ENCODE measurements around the gene FAM110C.
A peak's percentile ranks its signal among the peaks of the same experiment; 100 is the strongest.

DNA sequence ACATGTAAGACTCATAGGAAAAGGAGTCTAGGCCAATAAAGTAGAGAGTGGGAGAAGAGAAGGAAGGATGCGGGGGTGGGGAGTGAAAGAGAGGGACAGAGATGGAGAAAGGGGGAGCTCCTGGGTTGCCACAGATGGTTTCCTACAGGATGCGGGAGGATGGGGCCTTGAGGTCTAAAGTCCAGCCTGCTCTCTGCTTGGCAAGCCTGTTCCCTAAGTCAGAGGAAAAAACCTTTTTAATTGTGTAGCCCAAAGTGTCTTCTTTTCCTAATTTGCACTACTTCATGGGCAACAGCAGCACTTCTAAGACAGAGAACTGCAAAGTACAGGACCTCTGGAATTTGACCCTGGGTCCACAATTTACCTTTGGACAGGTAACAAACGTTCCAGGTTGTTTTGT is 1.4 kb upstream of the FAM110C start:
- TF ChIP-seq, protein P1, sequence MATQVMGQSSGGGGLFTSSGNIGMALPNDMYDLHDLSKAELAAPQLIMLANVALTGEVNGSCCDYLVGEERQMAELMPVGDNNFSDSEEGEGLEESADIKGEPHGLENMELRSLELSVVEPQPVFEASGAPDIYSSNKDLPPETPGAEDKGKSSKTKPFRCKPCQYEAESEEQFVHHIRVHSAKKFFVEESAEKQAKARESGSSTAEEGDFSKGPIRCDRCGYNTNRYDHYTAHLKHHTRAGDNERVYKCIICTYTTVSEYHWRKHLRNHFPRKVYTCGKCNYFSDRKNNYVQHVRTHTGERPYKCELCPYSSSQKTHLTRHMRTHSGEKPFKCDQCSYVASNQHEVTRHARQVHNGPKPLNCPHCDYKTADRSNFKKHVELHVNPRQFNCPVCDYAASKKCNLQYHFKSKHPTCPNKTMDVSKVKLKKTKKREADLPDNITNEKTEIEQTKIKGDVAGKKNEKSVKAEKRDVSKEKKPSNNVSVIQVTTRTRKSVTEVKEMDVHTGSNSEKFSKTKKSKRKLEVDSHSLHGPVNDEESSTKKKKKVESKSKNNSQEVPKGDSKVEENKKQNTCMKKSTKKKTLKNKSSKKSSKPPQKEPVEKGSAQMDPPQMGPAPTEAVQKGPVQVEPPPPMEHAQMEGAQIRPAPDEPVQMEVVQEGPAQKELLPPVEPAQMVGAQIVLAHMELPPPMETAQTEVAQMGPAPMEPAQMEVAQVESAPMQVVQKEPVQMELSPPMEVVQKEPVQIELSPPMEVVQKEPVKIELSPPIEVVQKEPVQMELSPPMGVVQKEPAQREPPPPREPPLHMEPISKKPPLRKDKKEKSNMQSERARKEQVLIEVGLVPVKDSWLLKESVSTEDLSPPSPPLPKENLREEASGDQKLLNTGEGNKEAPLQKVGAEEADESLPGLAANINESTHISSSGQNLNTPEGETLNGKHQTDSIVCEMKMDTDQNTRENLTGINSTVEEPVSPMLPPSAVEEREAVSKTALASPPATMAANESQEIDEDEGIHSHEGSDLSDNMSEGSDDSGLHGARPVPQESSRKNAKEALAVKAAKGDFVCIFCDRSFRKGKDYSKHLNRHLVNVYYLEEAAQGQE (IDR thresholded peaks at IDR 0.05), result no peak
- TF ChIP-seq CTCF (IDR thresholded peaks at IDR 0.05; ENCODE audit: low read depth, low read length, missing input control), result no peak
- no peak for TF ChIP-seq GABPA (IDR thresholded peaks at IDR 0.05 in 1 of 2, conservative IDR thresholded peaks at IDR 0.05 in 1 of 2)
- TF ChIP-seq TAF1 (conservative IDR thresholded peaks at IDR 0.05), result no peak
- peak; percentile 65 to 71 for TF ChIP-seq HNF4A (conservative IDR thresholded peaks at IDR 0.05)
- TF ChIP-seq MAX (IDR thresholded peaks at IDR 0.05), result no peak
- TF ChIP-seq YY1 (IDR thresholded peaks at IDR 0.05), result no peak
- no peak for TF ChIP-seq JUND (IDR thresholded peaks at IDR 0.05)
- no peak for TF ChIP-seq EGR1 (IDR thresholded peaks at IDR 0.05; ENCODE audit: low read depth in 2 of 2)
- no peak for TF ChIP-seq SP1 (IDR thresholded peaks at IDR 0.05)
- no peak for TF ChIP-seq FOXA2 (IDR thresholded peaks at IDR 0.05)
- TF ChIP-seq RAD21 (IDR thresholded peaks at IDR 0.05), result no peak
- TF ChIP-seq, protein P2, sequence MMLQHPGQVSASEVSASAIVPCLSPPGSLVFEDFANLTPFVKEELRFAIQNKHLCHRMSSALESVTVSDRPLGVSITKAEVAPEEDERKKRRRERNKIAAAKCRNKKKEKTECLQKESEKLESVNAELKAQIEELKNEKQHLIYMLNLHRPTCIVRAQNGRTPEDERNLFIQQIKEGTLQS (IDR thresholded peaks at IDR 0.05), result no peak
- no peak for TF ChIP-seq RXRA (IDR thresholded peaks at IDR 0.05)
